OCI-LY7 (cell line): Measurements from ENCODE around the gene CASKIN1. TPM values are rescaled to one million over a fixed set of nuclear protein-coding genes. Genes with fewer than 3 reads are reported as not detected.

Experiments
- BruUV-seq: library from RNA; stranded (reverse); fragments of 400-500 nt; replicated peaks from 2 replicates; lab custom pipeline; 2021; lab: Mats Ljungman, UMichigan
- CTCF ChIA-PET: fragments of 300-600 bp; sonication (Branson Sonifier 250); formaldehyde crosslinking; loops from one replicate; lab custom pipeline; 2022; ENCODE audit warnings: antibody characterized with exemption; ENCODE audit not compliant: unreplicated experiment; lab: Charles Lee
- POLR2A ChIA-PET: fragments of 300-600 bp; sonication (Branson Sonifier 250); formaldehyde crosslinking; loops from one replicate; lab custom pipeline; 2022; ENCODE audit warnings: antibody characterized with exemption; lab: Charles Lee
- DNase-seq: peaks from one replicate; pipeline ENCODE4 v3.0.0-alpha.2; 2015; ENCODE audit warnings: low spot score
- H2AFZ ChIP-seq: fragments of 200-600 bp; sonication (generic), shearing (Covaris generic); 2 replicates; pipeline ENCODE4 v1.6.1; 2014; ENCODE audit warnings: mild to moderate bottlenecking, antibody characterized with exemption, low read length, moderate library complexity
- H3K27ac ChIP-seq: fragments of 200-600 bp; sonication (generic); 2 replicates; pipeline ENCODE4 v1.5.1; 2014; ENCODE audit warnings: mixed run types, low read depth, mild to moderate bottlenecking, moderate library complexity, low read length, inconsistent platforms; ENCODE audit not compliant: poor library complexity, severe bottlenecking
- H3K36me3 ChIP-seq: fragments of 200-600 bp; sonication (generic); 2 replicates; pipeline ENCODE4 v1.6.1; 2014; ENCODE audit warnings: mild to moderate bottlenecking, antibody characterized with exemption, low read length, moderate library complexity, mixed read lengths; ENCODE audit not compliant: insufficient read depth
- H3K4me1 ChIP-seq: fragments of 200-600 bp; sonication (generic); 2 replicates; pipeline ENCODE4 v1.5.1; 2014; ENCODE audit warnings: mild to moderate bottlenecking, low read length; ENCODE audit not compliant: insufficient read depth, poor library complexity, severe bottlenecking
- H3K4me2 ChIP-seq: fragments of 200-600 bp; sonication (generic); 2 replicates; pipeline ENCODE4 v1.6.1; 2014; ENCODE audit warnings: mild to moderate bottlenecking, low read length
- H3K4me3 ChIP-seq: fragments of 200-600 bp; sonication (generic); 2 replicates; pipeline ENCODE4 v1.5.1; 2014; ENCODE audit warnings: mild to moderate bottlenecking, low read depth, low read length; ENCODE audit not compliant: poor library complexity, severe bottlenecking
- H3K79me2 ChIP-seq: fragments of 200-600 bp; sonication (generic); 2 replicates; pipeline ENCODE4 v1.6.1; 2016; ENCODE audit warnings: low read depth, mild to moderate bottlenecking, low read length, moderate library complexity, mixed read lengths; ENCODE audit not compliant: insufficient read depth
- H3K9me2 ChIP-seq: fragments of 200-600 bp; sonication (generic); 2 replicates; pipeline ENCODE4 v1.6.1; 2016; ENCODE audit warnings: mild to moderate bottlenecking, low read length, mixed read lengths; ENCODE audit not compliant: insufficient read depth
- H3K9me3 ChIP-seq: fragments of 200-600 bp; sonication (generic); 2 replicates; pipeline ENCODE4 v1.6.1; 2014; ENCODE audit warnings: mild to moderate bottlenecking, mixed run types, low read length, mixed read lengths
- H4K20me1 ChIP-seq: fragments of 200-600 bp; sonication (generic); 2 replicates; pipeline ENCODE4 v1.6.1; 2014; ENCODE audit warnings: mild to moderate bottlenecking, antibody characterized with exemption, low read length, moderate library complexity, mixed read lengths; ENCODE audit not compliant: insufficient read depth
- EZH2phosphoT487 ChIP-seq: fragments of 200-600 bp; sonication (generic); IDR thresholded peaks from 2 replicates; pipeline ENCODE4 v1.6.1; 2018; ENCODE audit warnings: low read depth, borderline replicate concordance, mild to moderate bottlenecking, mixed run types, antibody characterized with exemption, low read length, moderate library complexity, mixed read lengths
- intact Hi-C: fragments of 100-400 bp; cut with micrococcal nuclease; formaldehyde crosslinking; loops from one replicate; pipeline ENCODE4 v1.10.0; 2022; ENCODE audit not compliant: unreplicated experiment
- total RNA-seq, 2 experiments: library from RNA; depleted of rRNA in 1 of 2; stranded (reverse); fragments of >200 nt in 1 of 2; shearing (Covaris generic) in 1 of 2; gene quantifications; 2 replicates each; pipeline ENCODE4 v1.2.3, GENCODE V29; 2014 to 2022
- TF ChIP-seq, protein P1 (sequence below): fragments of 200-600 bp; sonication (generic); conservative IDR thresholded peaks from 2 replicates; pipeline ENCODE4 v1.5.1; 2014; ENCODE audit warnings: mild to moderate bottlenecking, antibody characterized with exemption, low read length, moderate library complexity, mixed read lengths

CASKIN1 gene
- total RNA-seq, 2 experiments from 2014 or later: 0.06 to 0.09 TPM

- H3K27ac ChIP-seq: no peak overlapping the region
- H2AFZ ChIP-seq: no peak overlapping the region
- H3K36me3 ChIP-seq: peaks cover 72% of the 10 kb centered on the region
- peaks cover 3% of the 10 kb centered on the region for H3K79me2 ChIP-seq
- H3K9me2 ChIP-seq: no peaks in the 10 kb centered on the region
- H3K9me3 ChIP-seq: no peaks in the 10 kb centered on the region
- intact Hi-C loops: no loop called here
- TF ChIP-seq EZH2phosphoT487: no peak
- TF ChIP-seq, protein P1, sequence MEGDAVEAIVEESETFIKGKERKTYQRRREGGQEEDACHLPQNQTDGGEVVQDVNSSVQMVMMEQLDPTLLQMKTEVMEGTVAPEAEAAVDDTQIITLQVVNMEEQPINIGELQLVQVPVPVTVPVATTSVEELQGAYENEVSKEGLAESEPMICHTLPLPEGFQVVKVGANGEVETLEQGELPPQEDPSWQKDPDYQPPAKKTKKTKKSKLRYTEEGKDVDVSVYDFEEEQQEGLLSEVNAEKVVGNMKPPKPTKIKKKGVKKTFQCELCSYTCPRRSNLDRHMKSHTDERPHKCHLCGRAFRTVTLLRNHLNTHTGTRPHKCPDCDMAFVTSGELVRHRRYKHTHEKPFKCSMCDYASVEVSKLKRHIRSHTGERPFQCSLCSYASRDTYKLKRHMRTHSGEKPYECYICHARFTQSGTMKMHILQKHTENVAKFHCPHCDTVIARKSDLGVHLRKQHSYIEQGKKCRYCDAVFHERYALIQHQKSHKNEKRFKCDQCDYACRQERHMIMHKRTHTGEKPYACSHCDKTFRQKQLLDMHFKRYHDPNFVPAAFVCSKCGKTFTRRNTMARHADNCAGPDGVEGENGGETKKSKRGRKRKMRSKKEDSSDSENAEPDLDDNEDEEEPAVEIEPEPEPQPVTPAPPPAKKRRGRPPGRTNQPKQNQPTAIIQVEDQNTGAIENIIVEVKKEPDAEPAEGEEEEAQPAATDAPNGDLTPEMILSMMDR: no peak
- CTCF ChIA-PET: no interaction called here
- no peaks in the 10 kb centered on the region for H3K4me1 ChIP-seq
- POLR2A ChIA-PET: no interaction called here
- no peak overlapping the region for H3K4me3 ChIP-seq
- no peak for DNase-seq
- no peaks in the 10 kb centered on the region for H4K20me1 ChIP-seq
- no TSS peak for BruUV-seq
- H3K4me2 ChIP-seq: no peak overlapping the region
Observed at GRCh38 chr16:2244301-2244700, 47.9 kb upstream of the CASKIN1 start.

- H3K4me1 ChIP-seq: no peaks in the 10 kb centered on the region
- TF ChIP-seq, protein P1: no peak
- no peak for TF ChIP-seq EZH2phosphoT487
- no peaks in the 10 kb centered on the region; the same call in 1 of the 2 replicates for H3K79me2 ChIP-seq
- H3K9me2 ChIP-seq: no peaks in the 10 kb centered on the region
- DNase-seq: no peak
- no peak overlapping the region for H3K4me2 ChIP-seq
- peaks cover 72% of the 10 kb centered on the region for H3K36me3 ChIP-seq
- no peaks in the 10 kb centered on the region for H3K9me3 ChIP-seq
- ChIA-PET CTCF (no interaction called here), POLR2A (no interaction called here)
- no TSS peak for BruUV-seq
- no peak overlapping the region for H3K27ac ChIP-seq
- H4K20me1 ChIP-seq: no peaks in the 10 kb centered on the region
- no peak overlapping the region for H3K4me3 ChIP-seq
- intact Hi-C loops: no loop called here
- no peak overlapping the region for H2AFZ ChIP-seq
Observed at GRCh38 chr16:2243781-2244180, 47.4 kb upstream of the CASKIN1 start.

GRCh38 chr16:2243031-2243528 lies 46.7 kb upstream of the CASKIN1 start:
- Histone ChIP-seq H4K20me1 (no peaks in the 10 kb centered on the region), H3K9me3 (no peaks in the 10 kb centered on the region), H3K27ac (no peak overlapping the region), H3K4me1 (no peaks in the 10 kb centered on the region), H3K4me3 (no peak overlapping the region), H3K9me2 (no peaks in the 10 kb centered on the region), H3K36me3 (peaks cover 74% of the 10 kb centered on the region), H3K79me2 (no peaks in the 10 kb centered on the region), H3K4me2 (no peak overlapping the region), H2AFZ (no peak overlapping the region)
- DNase-seq: no peak
- BruUV-seq: no TSS peak
- no peak for TF ChIP-seq EZH2phosphoT487
- TF ChIP-seq, protein P1: no peak
- intact Hi-C loops: no loop called here
- ChIA-PET CTCF (no interaction called here), POLR2A (no interaction called here)
